HG03575 (cell line): ENCODE results near the gene IL1R2.

Experiments
- ATAC-seq: cut with Tn5 transposase; IDR thresholded peaks from one replicate; pipeline ENCODE4 v1.9.1; 2021; ENCODE audit not compliant: unreplicated experiment, insufficient number of reproducible peaks, low FRiP score; ENCODE audit errors: extremely low read depth

Gene IL1R2, protein sequence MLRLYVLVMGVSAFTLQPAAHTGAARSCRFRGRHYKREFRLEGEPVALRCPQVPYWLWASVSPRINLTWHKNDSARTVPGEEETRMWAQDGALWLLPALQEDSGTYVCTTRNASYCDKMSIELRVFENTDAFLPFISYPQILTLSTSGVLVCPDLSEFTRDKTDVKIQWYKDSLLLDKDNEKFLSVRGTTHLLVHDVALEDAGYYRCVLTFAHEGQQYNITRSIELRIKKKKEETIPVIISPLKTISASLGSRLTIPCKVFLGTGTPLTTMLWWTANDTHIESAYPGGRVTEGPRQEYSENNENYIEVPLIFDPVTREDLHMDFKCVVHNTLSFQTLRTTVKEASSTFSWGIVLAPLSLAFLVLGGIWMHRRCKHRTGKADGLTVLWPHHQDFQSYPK

DNA sequence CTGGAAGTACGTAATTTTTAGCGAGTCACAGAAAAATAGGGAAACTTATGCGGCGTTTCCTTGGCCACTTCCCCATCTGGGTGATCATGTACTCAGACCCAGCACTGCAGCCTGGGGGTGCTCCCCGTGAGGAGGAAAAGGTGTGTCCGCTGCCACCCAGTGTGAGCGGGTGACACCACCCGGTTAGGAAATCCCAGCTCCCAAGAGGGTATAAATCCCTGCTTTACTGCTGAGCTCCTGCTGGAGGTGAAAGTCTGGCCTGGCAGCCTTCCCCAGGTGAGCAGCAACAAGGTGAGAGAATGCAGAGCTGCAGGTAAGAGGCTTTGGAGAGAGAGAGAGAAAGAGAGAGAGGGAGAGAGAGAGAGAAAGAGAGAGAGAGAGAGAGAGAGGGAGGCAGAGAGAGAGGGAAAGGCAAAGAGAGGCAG is at the start of gene IL1R2:
TSS of gene IL1R2 (plus strand) at position 240 of the 425 bp plus-strand sequence. CDS start 16,616 bp downstream, outside the sequence.
- no peak for ATAC-seq

DNA sequence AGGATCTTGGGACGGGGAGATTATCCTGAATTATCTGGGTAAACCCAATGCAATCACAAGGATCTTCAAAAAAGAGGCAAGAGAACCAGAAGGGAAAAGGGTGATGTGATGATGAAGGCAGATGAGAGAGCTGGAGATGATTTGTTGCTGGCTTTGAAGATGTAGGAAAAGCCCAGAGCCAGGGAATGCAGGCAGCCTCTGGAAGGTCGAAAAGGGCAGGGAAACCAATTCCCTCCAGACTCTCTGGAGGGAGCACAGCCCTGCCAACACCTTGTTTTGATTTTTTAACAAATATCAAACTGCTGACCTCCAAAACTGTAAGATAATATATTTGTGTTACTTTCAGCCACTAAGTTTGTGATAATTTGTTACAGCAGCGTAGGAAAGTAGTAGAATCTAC is 48.9 kb upstream of the IL1R2 start:
- ATAC-seq, result no peak

DNA sequence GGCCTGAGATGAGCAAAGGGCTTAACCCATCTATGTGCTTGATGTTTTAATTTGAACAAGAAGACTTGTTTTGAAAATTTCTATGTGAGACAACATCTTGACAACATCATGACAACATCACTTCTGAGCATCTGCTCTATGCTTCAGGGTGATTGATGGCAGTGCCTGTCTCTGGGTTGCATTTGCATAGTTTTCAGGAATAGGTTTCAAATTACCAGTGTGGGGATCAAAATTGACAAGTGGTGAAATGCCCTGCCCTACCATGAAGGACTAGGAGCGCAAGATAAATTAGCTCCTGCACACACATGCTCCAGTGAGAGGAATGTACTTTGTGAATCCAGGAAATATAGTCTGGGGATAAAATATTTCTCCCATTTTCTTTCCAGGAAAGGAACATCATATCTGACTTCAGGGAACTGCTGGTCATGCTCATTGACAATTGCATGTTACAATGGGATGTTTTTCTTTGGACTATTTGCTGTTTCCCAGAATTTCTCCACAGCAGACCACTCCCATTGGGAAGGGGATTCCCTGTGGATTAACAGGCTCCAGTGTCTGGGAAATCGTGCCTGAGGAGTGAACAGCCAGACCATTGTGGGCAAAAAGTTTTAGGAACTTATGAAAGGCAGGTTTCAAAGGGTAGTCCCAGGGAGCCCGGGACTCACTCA is 45.3 kb upstream of the IL1R2 start:
- ATAC-seq, result no peak

DNA sequence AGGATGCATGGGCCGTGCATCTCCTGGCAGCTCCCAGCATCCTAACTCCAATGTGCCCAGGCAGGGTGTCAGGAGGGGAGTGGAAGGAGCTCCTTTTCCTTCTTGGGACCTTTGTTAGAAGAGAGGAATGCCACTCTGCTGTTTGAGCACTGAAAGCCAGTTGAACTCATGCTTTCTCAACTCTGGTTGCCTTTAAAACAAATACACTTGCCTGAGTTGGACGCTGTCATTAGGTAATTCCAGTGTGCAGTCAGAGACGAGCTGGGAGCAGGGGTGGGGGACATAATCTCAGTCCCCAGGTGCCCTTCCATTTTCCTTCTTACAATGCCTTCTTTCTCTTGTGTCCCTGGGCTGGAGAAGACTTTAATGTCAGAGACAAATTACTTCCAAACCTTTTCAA is 44.4 kb upstream of the IL1R2 start:
- ATAC-seq, result no peak

DNA sequence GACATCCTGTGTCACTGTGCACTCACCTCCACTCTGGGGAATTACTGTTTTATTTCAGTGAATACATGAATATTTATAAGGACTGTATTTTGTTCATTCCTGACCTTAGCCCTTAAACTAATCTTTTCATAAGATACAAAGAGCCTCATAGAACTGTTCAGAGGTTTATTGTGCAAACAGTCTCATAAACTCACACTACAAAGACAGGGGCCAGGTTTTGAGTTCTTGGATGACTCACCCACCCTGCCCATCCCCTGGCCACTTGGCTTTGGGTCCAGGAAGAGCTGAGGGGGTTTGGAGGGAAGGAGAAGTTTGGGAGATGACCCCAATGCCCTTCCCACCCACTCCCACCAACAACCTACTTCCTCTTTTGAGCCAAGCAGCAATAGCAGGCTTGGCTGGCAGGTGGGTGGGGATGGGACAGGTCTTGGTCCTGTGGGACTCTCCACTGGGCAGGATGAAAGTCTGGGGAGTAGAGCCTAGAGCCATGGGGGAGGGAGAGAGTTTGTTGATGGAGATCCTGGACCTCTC is 43.1 kb upstream of the IL1R2 start:
- ATAC-seq, result no peak

DNA sequence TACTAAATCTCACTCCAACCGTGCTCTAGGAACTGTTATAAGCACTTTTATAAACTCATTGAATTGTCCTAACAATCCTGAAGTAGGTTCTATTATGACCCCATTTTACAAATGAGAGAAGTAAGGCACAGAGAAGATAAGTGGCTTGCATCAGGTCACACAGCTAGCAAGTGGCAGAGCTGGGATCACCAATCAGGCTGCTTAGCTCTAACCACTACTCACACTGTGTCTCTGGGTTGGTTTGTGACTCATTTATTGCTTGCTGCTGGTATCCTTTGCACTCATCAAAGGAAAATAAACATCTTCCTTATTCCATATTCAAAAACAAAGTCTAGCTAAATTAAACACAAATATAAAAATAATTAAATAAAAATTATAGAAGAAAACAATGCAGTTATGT is 42.5 kb upstream of the IL1R2 start:
- no peak for ATAC-seq

DNA sequence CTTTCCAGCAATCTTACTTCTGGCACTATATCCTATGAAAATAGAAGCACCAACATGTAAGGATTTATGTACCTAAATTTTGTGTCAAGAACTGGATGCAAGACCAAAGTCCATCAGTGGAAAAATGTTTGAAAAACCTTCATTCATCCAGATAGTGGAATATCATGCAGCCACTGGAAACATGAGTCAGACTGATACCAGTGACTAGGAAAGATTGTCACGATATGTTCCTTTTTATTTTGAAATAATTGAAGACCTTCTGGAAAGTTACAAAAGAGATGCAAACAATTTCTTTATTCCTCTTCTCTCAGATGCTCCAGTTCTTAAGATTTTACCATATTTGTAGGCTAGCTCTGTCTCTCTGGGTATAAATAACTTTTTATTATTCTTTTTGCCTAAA is 40.5 kb upstream of the IL1R2 start:
- ATAC-seq, result no peak

DNA sequence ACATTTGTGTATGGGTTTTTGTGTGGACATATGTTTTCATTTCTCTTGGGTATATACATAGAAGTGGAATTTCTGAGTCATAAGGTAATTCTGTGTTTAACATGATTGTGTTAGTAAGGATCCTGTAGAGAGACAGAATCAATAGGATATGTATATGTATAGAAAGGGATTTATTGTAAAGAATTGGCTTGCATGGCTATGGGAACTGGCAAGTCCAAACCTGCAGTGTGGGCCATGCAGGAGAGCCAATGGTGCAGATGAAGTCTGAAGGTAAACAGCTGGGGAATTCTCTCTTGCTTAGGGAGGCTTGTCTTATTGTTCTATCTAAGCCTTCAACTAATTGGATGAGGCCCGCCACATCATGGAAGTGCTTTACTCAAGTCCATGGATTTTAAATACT is 39.2 kb upstream of the IL1R2 start:
- no peak for ATAC-seq

DNA sequence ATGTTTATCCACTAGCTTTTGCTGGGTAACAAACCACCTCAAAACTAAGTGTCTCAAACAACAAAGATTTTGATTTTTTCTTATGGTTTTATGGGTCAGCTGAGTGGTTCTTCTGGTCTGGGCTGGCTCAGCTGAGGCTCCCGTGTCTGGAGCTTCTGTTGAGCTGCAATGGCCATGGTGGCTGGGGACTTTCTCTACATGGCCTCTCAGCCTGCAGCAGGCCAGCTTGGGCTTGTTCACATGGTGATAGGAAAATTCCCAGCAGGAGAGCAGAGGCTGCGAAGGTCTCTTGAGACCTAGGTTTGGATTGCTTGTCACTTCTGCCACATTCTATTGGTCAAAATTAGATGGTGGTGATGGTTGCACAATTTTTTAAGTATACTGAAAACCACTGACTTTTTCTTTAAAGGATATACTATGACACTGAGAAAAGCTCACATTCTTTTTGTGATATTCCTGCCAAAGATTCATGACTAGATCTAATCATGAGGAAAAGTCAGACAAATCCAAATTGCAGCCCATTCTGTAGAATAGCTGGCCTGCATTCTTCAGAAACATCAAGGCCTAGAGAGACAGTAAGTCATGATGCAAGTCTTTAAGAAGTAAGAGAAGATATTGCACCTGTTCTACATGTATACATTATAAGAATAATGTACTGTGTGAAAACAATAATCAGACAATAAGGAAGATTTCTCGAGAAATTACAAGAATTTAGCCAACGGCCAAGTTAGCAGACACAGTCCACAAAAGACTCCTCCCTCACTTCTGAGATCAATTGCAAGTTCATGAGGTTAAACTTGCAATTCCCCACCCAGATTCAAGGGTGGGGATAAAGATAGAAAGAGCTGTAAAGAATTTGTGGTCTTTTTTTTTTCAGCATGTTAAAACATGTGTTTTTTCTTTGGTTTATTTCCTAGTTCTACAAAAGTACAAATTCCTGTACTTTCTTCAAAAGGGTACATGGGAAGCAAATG is 35.0 kb upstream of the IL1R2 start:
- ATAC-seq, result no peak

DNA sequence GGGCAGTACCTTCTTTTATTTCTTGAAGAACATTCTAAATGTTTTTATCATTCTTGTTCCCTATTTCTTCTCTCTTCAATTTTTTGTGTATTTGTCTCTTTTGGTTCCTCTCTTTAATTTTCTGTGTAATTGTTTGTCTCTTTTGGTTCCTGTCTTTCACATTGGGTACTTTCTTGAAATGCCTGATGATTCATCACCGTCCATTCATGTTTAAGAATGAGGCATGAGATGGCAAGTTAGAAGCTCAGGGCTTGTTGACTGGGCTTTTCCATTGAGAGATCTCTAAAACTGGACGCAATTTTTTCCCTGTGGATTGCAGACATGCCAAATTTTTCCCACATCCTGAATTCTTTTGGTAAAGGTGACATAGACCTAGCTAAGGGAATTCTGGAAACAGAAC is 33.7 kb upstream of the IL1R2 start:
- ATAC-seq, result no peak

DNA sequence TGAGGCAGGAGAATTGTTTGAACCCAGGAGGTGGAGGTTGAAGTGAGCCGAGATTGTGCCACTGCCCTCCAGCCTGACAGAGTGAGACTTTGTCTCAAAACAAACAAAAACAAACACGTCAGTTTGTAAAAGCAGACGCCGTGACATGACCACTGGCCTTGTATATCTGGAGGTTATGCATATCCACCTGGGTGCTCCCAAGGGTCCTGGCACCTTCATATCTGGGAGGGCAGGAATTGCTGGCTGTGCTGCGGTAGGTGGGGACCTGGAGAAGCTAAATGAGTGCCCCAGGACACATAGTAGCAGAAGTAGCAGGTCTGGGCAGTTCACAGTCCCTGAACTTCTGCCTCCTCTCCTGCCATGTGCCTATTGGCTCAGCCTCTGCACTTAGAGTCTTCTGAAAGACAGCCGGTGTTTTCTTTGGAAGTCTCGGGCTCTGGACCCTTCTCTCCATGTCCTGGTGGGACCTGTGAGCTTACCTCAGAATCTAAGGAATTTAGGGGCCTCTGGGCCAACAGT is 30.9 kb upstream of the IL1R2 start:
- no peak for ATAC-seq

DNA sequence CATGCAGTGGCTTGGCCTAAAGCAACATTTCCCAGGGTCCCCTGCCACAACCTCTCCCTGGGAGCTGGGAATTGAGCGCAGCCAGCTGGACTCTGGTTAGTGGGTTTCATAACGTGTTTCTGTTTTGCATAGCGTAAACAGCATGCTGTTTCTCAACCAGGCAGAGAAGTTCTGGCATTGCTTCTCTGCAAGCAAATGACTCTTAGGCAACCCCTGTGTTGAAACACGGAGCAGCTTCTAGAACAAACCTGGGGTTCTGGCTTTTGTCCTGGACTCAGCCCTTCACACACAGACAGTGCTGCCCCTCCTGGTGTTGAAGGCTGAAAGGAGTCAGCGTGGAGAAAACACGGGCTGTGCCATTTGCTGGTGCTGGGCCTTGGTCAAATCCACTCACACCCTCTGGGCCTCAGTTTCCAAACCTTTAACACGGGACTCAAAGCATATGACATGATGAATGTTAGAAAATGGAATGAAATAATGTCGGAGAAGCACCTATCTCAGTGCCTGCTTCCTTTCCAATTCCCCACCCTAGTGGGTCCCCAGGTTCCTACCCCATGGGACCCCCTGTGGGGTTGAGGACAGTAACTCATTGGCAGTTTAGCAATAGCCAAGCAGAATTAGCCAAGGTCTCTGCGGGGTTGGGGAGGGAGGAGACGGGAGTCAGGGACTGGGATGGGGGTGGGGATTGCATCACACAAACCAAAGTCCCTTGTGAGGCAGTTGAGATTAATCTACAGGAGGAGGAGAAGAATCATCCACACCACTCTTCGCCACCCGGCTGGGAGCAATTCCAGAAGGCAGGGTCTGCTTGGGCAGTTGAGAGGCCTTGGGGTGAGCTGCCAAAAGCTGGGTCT is 30.2 kb upstream of the IL1R2 start:
- ATAC-seq, result no peak

DNA sequence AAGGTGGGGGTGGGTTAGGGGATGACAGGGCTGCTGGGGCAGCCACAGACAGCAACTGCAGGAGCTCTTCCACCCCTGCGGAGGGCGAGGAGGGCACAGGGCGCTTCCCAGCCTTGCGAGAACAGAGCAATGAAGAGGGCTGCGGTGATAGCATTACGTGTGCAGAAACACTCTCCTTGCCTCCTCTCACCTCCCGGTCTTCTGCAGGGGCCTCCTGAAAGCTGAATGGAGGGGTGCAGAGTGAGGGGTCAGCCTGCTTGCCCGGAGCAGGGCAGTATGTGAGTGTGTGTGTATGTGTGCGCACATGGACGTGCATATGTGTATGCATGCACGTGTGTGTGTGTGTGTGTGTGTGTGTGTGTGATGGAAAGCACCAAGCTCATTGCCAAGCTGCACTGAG is 29.5 kb upstream of the IL1R2 start:
- no peak for ATAC-seq

DNA sequence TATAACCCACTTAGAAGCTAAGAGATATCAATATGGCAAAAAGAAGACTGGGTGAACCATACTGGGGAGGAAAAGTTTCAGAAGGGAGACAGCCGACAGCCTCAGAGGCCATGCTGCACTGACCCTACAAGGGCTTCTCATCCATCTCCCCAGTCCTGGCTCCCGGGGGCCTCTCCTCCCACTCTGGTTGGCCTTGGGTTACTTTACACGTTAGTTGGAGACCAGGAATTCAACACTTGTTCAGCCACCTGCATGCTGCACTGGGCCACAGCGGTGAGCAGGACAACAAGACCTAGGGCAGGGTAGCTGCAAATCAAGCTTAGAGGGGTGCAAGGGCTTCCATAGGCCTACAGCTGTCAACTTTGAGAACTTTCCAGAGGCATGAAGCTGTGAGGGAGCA is 28.6 kb upstream of the IL1R2 start:
- no peak for ATAC-seq

DNA sequence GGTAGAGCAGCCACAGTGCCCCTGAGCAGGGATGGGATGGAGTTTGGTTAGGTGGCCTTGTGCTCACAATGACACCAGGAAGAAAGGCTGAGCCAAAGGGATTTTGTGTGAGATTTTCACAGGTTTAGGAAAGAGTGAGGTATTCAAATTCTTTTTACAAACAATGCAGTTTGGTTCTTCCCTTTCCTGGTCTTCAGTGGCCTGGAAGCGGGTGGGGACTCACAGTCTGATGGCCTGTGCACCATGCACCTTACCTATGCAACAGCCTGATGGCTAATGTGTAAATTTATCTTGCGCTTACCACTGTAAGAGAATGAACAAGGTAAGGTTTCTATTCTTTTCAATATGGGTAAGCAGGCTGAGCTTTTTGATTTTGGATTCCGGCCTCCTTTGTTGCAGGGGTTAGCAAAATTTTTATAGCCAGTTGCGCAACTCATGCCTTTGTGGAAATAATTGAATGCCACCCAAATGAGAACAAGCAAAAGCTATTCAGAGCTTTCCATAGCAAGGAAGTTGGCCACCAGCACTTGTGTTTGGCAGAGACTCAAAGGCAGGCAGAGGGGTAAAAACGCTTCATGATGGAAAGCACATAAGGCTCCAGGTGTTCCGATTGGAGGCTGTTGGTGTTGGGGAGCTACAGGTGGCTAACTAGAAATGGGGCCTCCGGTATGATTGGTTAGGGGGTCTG is 23.8 kb upstream of the IL1R2 start:
- ATAC-seq, result no peak

DNA sequence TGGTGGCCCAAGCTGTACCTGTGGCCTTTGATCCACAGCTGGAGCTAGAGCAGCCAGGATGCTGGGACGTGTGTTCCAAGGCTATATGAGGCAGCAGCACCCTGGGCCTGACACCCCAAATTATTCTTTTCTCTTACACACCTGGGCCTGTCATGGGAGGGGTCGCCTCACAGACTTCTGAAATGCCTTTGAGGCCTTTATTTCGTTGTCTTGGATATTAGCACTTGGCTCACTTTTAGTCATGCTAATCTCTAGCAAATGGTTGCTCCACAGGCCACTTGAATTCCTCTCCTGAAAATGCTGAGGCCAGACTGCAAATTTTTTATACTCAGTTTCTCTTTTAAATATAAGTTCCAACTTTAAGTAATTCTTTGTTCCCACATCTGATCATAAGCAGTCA is 22.0 kb upstream of the IL1R2 start:
- ATAC-seq, result no peak

DNA sequence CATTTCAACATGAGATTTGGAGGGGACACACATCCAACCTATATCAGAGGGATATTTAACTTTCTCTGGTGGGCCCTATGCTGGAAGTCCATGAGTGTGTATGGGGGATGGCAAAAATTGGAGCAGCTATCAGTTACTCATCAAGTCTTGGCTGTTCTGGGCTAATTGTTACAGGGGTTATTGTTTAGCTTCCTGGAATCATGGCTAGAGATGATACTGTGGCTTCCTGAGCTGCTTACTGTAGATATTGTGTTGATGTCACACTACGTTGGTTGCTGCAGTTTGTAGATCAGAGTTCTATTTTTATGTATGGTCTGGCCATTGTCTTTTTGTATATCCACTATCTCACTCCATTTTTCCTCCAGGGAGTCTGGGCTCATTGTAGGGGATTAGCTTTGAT is 20.9 kb upstream of the IL1R2 start:
- ATAC-seq, result no peak

DNA sequence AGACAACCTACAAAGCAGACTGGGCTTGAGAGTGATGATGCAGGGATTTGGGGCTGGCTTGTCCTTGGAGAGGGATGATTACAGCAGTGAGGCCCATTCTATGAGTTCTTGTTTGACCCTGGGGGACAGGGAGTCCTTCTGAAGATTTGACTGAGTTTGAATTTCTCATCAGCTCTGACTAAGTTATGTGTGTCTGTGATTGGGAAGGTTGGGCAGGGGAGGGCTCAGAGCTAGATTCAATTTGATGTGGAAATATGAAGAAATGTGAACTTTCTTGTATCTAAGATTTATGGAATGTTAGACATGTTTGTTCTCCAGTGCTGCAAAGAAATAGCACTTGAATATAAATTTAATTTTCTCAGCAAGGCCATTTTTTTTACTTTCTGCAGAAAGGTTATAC is 19.9 kb upstream of the IL1R2 start:
- ATAC-seq, result no peak
